OCI-LY7 (cell line): ENCODE results near the gene SP140L.

Experiments used
- EZH2phosphoT487 ChIP-seq: fragments of 200-600 bp; sonication (generic); IDR thresholded peaks from 2 replicates; pipeline ENCODE4 v1.6.1; 2018; ENCODE audit warnings: low read depth, borderline replicate concordance, mild to moderate bottlenecking, mixed run types, antibody characterized with exemption, low read length, moderate library complexity, mixed read lengths
- TF ChIP-seq, protein P1 (sequence below): fragments of 200-600 bp; sonication (generic); conservative IDR thresholded peaks from 2 replicates; pipeline ENCODE4 v1.5.1; 2014; ENCODE audit warnings: mild to moderate bottlenecking, antibody characterized with exemption, low read length, moderate library complexity, mixed read lengths

GRCh38 chr2:230410263-230410662 is 83.3 kb downstream of the SP140L start:
- TF ChIP-seq, protein P1, sequence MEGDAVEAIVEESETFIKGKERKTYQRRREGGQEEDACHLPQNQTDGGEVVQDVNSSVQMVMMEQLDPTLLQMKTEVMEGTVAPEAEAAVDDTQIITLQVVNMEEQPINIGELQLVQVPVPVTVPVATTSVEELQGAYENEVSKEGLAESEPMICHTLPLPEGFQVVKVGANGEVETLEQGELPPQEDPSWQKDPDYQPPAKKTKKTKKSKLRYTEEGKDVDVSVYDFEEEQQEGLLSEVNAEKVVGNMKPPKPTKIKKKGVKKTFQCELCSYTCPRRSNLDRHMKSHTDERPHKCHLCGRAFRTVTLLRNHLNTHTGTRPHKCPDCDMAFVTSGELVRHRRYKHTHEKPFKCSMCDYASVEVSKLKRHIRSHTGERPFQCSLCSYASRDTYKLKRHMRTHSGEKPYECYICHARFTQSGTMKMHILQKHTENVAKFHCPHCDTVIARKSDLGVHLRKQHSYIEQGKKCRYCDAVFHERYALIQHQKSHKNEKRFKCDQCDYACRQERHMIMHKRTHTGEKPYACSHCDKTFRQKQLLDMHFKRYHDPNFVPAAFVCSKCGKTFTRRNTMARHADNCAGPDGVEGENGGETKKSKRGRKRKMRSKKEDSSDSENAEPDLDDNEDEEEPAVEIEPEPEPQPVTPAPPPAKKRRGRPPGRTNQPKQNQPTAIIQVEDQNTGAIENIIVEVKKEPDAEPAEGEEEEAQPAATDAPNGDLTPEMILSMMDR, result no peak
- TF ChIP-seq EZH2phosphoT487, result no peak
